ENCODE results near the gene SLC51B.
"Not testable (repeated sequence)": the region's sequence is repeated elsewhere in the genome, so short reads cannot be mapped to it uniquely, and the experiment has no call there.

The SLC51B gene

DNA sequence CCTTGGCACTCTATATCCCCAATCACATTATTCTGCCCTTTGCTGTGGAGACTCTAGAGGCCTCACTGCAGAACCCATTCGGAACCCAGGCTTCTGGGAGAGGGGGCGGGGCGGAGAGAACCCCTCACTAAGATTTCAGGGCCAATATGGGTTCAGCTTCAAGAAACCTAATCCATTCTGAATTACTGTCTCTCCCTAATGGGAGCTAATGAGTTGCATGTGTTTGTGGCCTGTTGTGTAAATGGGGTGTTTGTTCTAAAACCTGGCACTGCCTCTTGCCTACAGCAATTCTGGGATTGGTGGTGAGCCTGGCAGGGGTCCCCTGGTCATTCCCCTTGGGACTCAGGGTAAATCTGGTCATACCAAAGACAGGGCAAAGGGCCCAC is 23.2 kb downstream of the SLC51B start:
- DNase-seq (ENCODE audit: low read depth in 2 of 2): no peak
- TF ChIP-seq, protein P1, sequence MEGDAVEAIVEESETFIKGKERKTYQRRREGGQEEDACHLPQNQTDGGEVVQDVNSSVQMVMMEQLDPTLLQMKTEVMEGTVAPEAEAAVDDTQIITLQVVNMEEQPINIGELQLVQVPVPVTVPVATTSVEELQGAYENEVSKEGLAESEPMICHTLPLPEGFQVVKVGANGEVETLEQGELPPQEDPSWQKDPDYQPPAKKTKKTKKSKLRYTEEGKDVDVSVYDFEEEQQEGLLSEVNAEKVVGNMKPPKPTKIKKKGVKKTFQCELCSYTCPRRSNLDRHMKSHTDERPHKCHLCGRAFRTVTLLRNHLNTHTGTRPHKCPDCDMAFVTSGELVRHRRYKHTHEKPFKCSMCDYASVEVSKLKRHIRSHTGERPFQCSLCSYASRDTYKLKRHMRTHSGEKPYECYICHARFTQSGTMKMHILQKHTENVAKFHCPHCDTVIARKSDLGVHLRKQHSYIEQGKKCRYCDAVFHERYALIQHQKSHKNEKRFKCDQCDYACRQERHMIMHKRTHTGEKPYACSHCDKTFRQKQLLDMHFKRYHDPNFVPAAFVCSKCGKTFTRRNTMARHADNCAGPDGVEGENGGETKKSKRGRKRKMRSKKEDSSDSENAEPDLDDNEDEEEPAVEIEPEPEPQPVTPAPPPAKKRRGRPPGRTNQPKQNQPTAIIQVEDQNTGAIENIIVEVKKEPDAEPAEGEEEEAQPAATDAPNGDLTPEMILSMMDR (IDR thresholded peaks at IDR 0.05; ENCODE audit: low read depth, low read length): no peak
- H3K4me3 ChIP-seq (replicated peaks in 1 of 2; ENCODE audit: low read depth in 2 of 2, low read length in 2 of 2): no peak overlapping the region

DNA sequence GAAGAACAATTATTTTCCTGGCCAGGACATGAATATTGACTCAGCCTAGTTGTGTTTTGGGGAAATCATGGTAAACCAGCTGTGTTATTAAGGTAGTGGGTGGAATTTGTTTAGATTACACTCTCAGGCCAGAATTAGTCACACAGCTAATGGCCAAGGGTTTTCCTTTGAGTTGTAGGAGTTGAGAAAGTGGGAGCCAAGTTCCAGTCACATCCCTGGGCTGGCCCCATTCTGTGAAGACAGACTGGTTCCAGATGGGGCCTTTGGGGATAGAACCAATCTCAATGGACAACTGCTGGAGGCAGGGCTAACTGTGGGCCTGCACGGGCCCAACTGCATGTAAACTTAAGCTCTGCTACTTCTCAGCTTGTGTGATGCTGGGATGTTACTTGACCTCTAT is 24.0 kb downstream of the SLC51B start:
- no peak overlapping the region for H3K4me3 ChIP-seq (replicated peaks in 1 of 2; ENCODE audit: low read depth in 2 of 2, low read length in 2 of 2)
- TF ChIP-seq, protein P1 (IDR thresholded peaks at IDR 0.05; ENCODE audit: low read depth, low read length): no peak
- DNase-seq (ENCODE audit: low read depth in 2 of 2): peak; percentile 87 to 95

DNA sequence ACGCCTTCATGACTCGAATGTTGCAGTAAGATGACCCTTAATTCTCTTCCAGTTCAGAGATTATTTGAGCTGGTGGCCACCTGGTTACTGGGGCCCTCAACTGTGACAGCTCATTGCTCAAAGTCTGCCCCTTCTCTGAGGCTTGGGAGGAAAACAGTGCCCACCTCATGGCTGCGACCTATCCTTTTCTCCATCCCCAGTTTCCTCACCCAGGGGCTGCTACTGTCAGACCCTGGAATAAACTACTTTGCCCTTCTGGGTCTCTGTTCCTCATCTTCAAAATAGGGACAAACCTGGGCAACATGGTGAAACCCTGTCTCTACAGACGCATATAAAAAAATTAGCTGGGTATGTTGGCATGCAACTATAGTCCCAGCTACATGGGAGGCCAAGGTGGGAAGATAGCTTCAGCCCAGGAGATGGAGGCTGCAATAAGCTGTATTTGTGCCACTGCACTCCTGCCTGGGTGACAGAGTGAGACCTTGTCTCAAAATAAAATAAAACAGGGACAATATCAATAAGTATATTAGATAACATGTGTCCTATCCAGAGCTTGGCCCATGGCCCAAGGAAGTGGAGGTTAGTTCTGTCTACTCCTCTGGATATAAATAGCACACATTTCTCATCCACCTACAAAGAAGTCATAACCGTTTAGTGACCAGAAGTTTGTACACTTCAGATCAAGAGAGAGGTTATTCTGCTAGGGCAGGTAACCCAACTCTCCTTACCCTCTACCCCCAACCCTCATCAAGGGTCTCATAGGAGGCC is 24.8 kb downstream of the SLC51B start:
- TF ChIP-seq, protein P1 (IDR thresholded peaks at IDR 0.05; ENCODE audit: low read depth, low read length): no peak
- DNase-seq (ENCODE audit: low read depth in 2 of 2): no peak
- no peak overlapping the region for H3K4me3 ChIP-seq (replicated peaks in 1 of 2; ENCODE audit: low read depth in 2 of 2, low read length in 2 of 2)

DNA sequence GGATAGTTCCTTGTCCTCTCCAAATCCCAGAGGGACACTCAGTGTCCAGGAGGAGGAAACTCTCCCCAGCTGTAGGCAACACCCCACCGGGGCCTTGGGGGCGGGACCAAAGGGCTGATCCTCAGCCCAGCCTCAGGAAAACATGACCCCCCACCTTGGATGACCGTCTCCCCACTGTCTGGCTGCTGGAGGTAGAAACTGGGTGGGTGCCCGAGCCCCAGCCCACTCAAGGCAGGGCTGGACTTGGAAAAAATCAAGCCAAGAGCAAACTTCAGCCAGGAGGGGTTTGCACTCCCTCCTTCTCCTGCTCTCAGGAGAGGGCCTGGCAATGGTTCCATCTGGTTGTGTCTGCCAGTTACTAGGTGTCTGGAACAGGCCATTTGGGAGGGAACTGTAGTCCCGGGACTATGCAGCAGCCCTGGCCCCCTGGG is 26.2 kb downstream of the SLC51B start:
- TF ChIP-seq, protein P1 (IDR thresholded peaks at IDR 0.05; ENCODE audit: low read depth, low read length): no peak
- H3K4me3 ChIP-seq (replicated peaks in 1 of 2; ENCODE audit: low read depth in 2 of 2, low read length in 2 of 2): no peak overlapping the region
- peak in 1 of 2 donors; percentile 73 for DNase-seq (ENCODE audit: low read depth in 2 of 2)

DNA sequence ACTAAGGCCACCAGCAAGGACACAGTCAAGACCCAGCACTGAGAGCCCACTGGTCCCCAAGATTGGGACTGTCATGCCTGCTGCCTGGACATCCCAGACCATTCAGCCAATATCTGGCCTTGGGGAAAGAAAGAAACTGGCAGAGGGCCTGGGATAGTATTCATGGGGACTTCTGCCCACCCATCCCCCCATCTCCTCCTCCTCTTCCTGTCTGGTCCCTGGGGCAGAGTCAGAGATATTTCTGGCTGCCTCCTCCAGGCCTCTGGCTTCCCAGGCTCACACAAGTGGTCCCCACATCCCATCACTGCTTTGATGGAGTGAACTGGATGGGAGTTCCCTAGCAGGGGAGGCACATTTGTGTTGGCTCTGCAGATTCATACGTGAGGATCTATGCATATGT is 26.8 kb downstream of the SLC51B start:
- TF ChIP-seq, protein P1 (IDR thresholded peaks at IDR 0.05; ENCODE audit: low read depth, low read length): no peak
- DNase-seq (ENCODE audit: low read depth in 2 of 2): peak; percentile 58 to 77
- no peak overlapping the region for H3K4me3 ChIP-seq (replicated peaks in 1 of 2; ENCODE audit: low read depth in 2 of 2, low read length in 2 of 2)

DNA sequence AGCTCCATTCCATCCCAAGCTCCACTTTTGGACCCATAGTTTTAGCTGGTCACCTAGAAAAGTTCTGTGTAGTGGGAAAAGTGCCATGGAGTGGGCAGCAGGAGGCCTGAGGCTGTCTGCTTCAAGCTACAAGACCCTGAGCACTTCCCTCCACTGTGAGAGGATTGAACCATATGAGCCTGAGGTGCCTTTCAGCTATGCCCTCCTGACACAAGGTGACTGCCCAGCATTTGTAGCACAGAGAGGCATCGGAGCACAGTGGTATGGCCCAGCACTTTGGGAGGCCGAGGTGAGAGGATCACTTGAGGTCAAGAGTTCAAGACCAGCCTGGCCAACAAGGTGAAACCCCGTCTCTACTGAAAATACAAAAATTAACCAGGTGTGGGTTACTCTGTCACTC is 27.4 kb downstream of the SLC51B start:
- TF ChIP-seq, protein P1 (IDR thresholded peaks at IDR 0.05; ENCODE audit: low read depth, low read length): no peak
- DNase-seq (ENCODE audit: low read depth in 2 of 2): no peak
- no peak overlapping the region for H3K4me3 ChIP-seq (replicated peaks in 1 of 2; ENCODE audit: low read depth in 2 of 2, low read length in 2 of 2)

DNA sequence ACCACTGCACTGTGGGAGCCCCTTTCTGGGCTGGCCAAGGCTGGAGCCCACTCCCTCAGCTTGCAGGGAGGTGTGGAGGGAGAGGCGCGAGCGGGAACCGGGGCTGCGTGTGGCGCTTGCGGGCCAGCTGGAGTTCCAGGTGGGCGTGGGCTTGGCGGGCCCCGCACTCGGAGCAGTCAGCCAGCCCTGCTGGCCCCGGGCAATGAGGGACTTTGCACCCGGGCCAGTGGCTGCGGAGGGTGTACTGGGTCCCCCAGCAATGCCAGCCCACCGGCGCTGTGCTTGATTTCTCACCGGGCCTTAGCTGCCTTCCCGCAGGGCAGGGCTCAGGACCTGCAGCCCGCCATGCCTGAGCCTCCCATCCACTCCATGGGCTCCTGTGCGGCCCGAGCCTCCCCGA is 29.8 kb downstream of the SLC51B start:
- H3K4me3 ChIP-seq (replicated peaks in 1 of 2; ENCODE audit: low read depth in 2 of 2, low read length in 2 of 2); DNase-seq (ENCODE audit: low read depth in 2 of 2): not testable (repeated sequence)

DNA sequence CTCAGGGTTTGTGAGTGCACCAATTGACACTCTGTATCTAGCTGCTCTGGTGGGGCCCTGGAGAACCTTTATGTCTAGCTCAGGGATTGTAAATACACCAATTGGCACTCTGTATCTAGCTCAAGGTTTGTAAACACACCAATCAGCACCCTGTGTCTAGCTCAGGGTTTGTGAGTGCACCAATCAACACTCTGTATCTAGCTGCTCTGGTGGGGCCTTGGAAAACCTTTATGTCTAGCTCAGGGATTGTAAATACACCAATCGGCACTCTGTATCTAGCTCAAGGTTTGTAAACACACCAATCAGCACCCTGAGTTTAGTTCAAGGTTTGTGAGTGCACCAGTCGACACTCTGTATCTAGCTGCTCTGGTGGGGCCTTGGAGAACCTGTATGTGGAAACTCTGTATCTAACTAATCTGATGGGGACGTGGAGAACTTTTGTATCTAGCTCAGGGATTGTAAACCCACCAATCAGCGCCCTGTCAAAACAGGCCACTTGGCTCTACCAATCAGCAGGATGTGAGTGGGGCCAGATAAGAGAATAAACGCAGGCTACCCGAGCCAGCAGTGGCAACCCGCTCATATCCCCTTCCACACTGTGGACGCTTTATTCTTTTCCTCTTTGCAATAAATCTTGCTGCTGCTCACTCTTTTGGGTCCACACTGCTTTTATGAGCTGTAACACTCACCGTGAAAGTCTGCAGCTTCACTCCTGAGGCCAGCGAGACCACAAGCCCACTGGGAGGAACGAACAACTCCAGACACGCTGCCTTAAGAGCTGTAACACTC is 30.6 kb downstream of the SLC51B start:
- H3K4me3 ChIP-seq (replicated peaks in 1 of 2; ENCODE audit: low read depth in 2 of 2, low read length in 2 of 2); DNase-seq (ENCODE audit: low read depth in 2 of 2): not testable (repeated sequence)
